OCI-LY3 (cell line): ENCODE results near the gene KCNC2.

Experiments
- H2AFZ ChIP-seq: fragments of 200-600, 300-600 bp; shearing (Covaris generic); 2 replicates; pipeline ENCODE4 v1.6.0; 2014; ENCODE audit warnings: antibody characterized with exemption, low read depth, low read length
- H3K27ac ChIP-seq: fragments of 200-600, 300-600 bp; sonication (generic); 2 replicates; pipeline ENCODE4 v1.5.1; 2014; ENCODE audit warnings: mild to moderate bottlenecking, low read length, moderate library complexity, mixed read lengths
- H3K27me3 ChIP-seq: fragments of 200-600, 300-600 bp; sonication (generic); 2 replicates; pipeline ENCODE4 v1.6.1; 2014; ENCODE audit warnings: low read depth, low read length, mixed read lengths
- H3K36me3 ChIP-seq: fragments of 200-600, 300-600 bp; sonication (generic); replicated peaks from 2 replicates; pipeline ENCODE3; 2014; ENCODE audit warnings: low read depth, low read length, mixed read lengths
- H3K4me1 ChIP-seq: fragments of 300-600, 200-600 bp; sonication (generic); 2 replicates; pipeline ENCODE4 v1.6.1; 2014; ENCODE audit warnings: low read length, mixed read lengths
- H3K4me2 ChIP-seq: fragments of 200-600, 300-600 bp; sonication (generic); 2 replicates; pipeline ENCODE4 v1.6.1; 2014; ENCODE audit warnings: low read length, mixed read lengths
- H3K4me3 ChIP-seq: fragments of 300-600, 200-600 bp; sonication (generic); 2 replicates; pipeline ENCODE4 v1.5.1; 2014; ENCODE audit warnings: antibody characterized with exemption, mild to moderate bottlenecking, low read length, moderate library complexity
- H3K79me2 ChIP-seq: fragments of 300-600, 200-600 bp; shearing (Covaris generic); 2 replicates; pipeline ENCODE4 v1.6.1; 2014; ENCODE audit warnings: mild to moderate bottlenecking, low read length, mixed read lengths
- H3K9ac ChIP-seq: fragments of 300-600, 200-600 bp; shearing (Covaris generic); 2 replicates; pipeline ENCODE4 v1.6.0; 2014; ENCODE audit warnings: mild to moderate bottlenecking, low read length, moderate library complexity
- H3K9me3 ChIP-seq: fragments of 200-600, 300-600 bp; shearing (Covaris generic); 2 replicates; pipeline ENCODE4 v1.6.1; 2014; ENCODE audit warnings: low read length, mixed read lengths; ENCODE audit not compliant: insufficient read depth
- H4K20me1 ChIP-seq: fragments of 200-600, 300-600 bp; sonication (generic); 2 replicates; pipeline ENCODE4 v1.6.1; 2016; ENCODE audit warnings: low read length, mixed read lengths; ENCODE audit not compliant: insufficient read depth
- CTCF ChIP-seq: fragments of 200-600, 300-600 bp; sonication (generic); IDR thresholded peaks from 2 replicates; pipeline ENCODE4 v1.5.1; 2014; ENCODE audit warnings: antibody characterized with exemption, low read length, low read depth
- EZH2phosphoT487 ChIP-seq: fragments of 200-600 bp; shearing (Covaris generic); IDR thresholded peaks from 2 replicates; pipeline ENCODE4 v1.6.1; 2018; ENCODE audit warnings: antibody characterized with exemption, mixed run types, low read depth

The KCNC2 gene

GRCh38 chr12:75062691-75063090 lies 146.9 kb downstream of the KCNC2 start:
- TF ChIP-seq CTCF, result no peak
- TF ChIP-seq EZH2phosphoT487, result no peak
- H3K4me1 ChIP-seq, result no peaks in the 10 kb centered on the region
- no peaks in the 10 kb centered on the region for H3K36me3 ChIP-seq
- H3K79me2 ChIP-seq, result no peaks in the 10 kb centered on the region
- H4K20me1 ChIP-seq, result no peaks in the 10 kb centered on the region
- no peaks in the 10 kb centered on the region for H3K27me3 ChIP-seq
- no peak overlapping the region for H3K4me2 ChIP-seq
- no peak overlapping the region for H3K9ac ChIP-seq
- H2AFZ ChIP-seq, result no peak overlapping the region
- no peak overlapping the region for H3K27ac ChIP-seq
- H3K4me3 ChIP-seq, result no peak overlapping the region
- no peaks in the 10 kb centered on the region for H3K9me3 ChIP-seq

GRCh38 chr12:75058228-75058627 lies 151.4 kb downstream of the KCNC2 start:
- Histone ChIP-seq H3K4me3 (no peak overlapping the region), H3K79me2 (no peaks in the 10 kb centered on the region), H3K4me2 (no peak overlapping the region), H3K9me3 (no peaks in the 10 kb centered on the region), H3K27me3 (no peaks in the 10 kb centered on the region), H3K4me1 (no peaks in the 10 kb centered on the region), H2AFZ (no peak overlapping the region), H3K27ac (no peak overlapping the region), H3K36me3 (no peaks in the 10 kb centered on the region), H3K9ac (no peak overlapping the region), H4K20me1 (no peaks in the 10 kb centered on the region)
- no peak for TF ChIP-seq CTCF
- no peak for TF ChIP-seq EZH2phosphoT487

DNA sequence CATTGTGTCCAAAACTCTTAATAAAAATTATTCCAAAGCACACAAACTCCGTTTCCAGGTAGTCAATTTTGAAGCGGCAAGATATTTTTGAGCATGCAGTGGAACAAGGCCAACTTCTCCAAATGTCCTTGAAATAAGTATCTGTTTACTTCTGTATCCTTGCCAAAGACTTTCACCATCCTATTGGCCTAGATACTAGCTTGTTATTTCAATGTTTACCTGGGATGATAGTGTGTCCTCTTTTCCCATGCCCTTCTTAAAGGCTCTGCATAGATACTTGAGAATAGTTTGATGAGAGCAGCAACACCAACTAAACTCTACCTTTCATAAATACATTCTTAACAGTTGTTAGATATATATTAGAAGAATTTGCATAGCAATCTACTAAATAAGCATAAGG lies 160.9 kb downstream of the KCNC2 start:
- Histone ChIP-seq H3K4me1 (no peaks in the 10 kb centered on the region), H3K4me2 (no peak overlapping the region), H3K79me2 (no peaks in the 10 kb centered on the region), H3K9ac (no peak overlapping the region), H3K27me3 (no peaks in the 10 kb centered on the region), H4K20me1 (no peaks in the 10 kb centered on the region), H3K4me3 (no peak overlapping the region), H3K36me3 (no peaks in the 10 kb centered on the region), H3K27ac (no peak overlapping the region), H3K9me3 (no peaks in the 10 kb centered on the region), H2AFZ (no peak overlapping the region)
- TF ChIP-seq EZH2phosphoT487, result no peak
- no peak for TF ChIP-seq CTCF

DNA sequence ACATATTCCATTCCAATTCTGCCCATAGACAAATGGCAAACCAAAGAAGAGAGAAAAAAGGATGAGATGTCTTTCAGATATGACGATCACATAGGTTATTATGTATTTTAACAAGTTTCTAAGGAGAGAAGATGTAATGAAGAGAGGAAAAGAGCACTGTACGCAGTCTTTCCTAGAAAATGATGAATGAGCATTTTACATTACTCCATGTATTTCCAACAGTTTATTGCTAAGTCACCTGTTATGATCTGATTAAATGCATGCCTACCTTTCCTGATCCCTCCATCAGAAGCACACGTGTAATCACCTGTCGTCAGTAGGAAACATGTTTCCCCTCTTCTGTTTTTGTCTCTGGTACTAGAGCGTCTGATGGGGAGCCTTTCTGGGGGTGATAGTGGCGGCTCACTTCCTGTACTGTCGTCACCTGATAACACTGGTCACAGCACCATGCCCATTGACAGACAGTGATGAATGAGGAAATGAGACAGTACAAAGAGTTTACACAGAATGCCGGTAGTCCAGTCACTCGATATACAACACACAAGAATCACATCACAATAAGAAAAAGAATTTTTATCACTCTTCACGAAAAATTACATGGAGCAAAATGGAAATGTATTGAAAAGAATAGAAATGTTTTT lies 161.6 kb downstream of the KCNC2 start:
- no peak overlapping the region for H3K4me2 ChIP-seq
- H3K4me3 ChIP-seq, result no peak overlapping the region
- H3K4me1 ChIP-seq, result no peaks in the 10 kb centered on the region
- H3K36me3 ChIP-seq, result no peaks in the 10 kb centered on the region
- no peak overlapping the region for H3K9ac ChIP-seq
- H3K79me2 ChIP-seq, result no peaks in the 10 kb centered on the region
- H4K20me1 ChIP-seq, result no peaks in the 10 kb centered on the region
- H3K27me3 ChIP-seq, result no peaks in the 10 kb centered on the region
- no peaks in the 10 kb centered on the region for H3K9me3 ChIP-seq
- H3K27ac ChIP-seq, result no peak overlapping the region
- no peak overlapping the region for H2AFZ ChIP-seq
- TF ChIP-seq CTCF (no peak), EZH2phosphoT487 (no peak)
